OCI-LY7 (cell line): ENCODE measurements around the gene NEMF.

Experiments used
- EZH2phosphoT487 ChIP-seq: fragments of 200-600 bp; sonication (generic); IDR thresholded peaks from 2 replicates; pipeline ENCODE4 v1.6.1; 2018; ENCODE audit warnings: low read depth, borderline replicate concordance, mild to moderate bottlenecking, mixed run types, antibody characterized with exemption, low read length, moderate library complexity, mixed read lengths
- TF ChIP-seq, protein P1 (sequence below): fragments of 200-600 bp; sonication (generic); conservative IDR thresholded peaks from 2 replicates; pipeline ENCODE4 v1.5.1; 2014; ENCODE audit warnings: mild to moderate bottlenecking, antibody characterized with exemption, low read length, moderate library complexity, mixed read lengths

GRCh38 chr14:49895480-49895879, 42.9 kb upstream of the NEMF start:
- TF ChIP-seq, protein P1, sequence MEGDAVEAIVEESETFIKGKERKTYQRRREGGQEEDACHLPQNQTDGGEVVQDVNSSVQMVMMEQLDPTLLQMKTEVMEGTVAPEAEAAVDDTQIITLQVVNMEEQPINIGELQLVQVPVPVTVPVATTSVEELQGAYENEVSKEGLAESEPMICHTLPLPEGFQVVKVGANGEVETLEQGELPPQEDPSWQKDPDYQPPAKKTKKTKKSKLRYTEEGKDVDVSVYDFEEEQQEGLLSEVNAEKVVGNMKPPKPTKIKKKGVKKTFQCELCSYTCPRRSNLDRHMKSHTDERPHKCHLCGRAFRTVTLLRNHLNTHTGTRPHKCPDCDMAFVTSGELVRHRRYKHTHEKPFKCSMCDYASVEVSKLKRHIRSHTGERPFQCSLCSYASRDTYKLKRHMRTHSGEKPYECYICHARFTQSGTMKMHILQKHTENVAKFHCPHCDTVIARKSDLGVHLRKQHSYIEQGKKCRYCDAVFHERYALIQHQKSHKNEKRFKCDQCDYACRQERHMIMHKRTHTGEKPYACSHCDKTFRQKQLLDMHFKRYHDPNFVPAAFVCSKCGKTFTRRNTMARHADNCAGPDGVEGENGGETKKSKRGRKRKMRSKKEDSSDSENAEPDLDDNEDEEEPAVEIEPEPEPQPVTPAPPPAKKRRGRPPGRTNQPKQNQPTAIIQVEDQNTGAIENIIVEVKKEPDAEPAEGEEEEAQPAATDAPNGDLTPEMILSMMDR, result no peak
- no peak for TF ChIP-seq EZH2phosphoT487
